ENCODE data around the gene CRTAC1.

CRTAC1 gene

DNA sequence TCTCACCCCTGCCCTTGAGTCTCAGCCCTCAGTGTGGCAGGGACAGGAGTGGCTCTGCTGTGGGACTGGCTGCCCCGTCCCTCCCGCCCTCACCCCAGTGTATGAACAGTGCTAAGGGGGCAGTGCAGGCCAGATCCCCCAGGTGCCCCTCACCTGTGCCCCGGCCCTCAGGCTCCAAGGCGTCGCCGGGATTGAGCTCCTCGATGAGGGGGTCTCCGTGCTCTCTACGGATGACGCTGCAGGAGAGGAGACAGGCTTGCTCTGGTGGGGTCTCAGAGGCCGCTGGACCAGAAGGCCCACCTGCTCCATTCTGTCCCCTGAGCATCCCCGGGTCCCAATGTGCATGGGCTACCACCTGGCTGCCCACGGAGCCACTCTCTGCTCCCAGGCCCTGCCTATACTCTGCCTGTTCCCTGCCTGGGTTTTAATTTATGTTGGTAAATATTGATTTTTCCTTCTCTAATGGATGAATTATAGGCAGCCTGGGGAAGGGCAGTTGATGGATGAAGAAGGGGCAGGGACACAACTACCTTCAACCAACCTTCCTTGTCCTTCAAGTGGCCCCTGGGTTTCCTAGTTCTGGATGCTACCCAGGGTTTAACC lies 133.6 kb downstream of the CRTAC1 start:
- DNase-seq (ENCODE audit: low spot score): no peak

DNA sequence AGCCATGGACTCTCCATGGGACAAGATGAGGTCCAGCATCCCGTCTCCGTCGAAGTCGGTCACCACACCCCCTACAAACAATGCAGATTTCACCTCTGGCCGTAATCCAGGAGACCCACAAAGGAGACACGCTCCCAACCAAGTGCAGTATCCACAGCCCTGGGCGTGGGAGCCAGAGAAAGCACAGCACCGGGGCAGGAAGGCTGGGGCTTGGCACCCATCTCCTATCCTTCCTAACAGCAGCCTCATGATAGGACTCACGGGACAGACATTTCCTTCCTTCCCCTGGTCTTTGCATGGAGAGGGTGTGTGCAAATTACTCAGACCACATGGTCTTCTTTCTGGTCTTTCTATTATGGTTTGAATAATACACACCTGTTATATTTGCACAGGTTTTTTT lies 134.5 kb downstream of the CRTAC1 start:
- no peak for DNase-seq (ENCODE audit: low spot score)

DNA sequence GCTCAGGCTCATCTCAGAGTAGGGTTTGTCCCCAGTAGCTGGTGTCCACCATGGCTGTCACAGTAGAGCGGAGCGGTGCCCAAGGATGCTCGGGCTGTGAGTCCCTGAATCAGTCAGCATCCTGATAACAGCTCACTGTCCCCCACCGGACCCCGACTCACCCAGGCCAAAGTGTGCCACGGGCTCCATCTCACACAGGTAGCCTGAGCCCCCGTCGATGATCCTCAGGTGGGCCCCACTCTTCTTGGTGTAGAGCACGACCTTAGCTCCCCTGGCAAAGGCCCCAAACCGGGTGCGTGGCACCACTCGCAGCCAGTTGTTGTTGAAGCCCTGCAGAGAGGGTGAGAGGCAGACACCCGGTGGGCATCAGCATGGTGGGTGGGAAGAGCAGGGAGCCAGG lies 135.3 kb downstream of the CRTAC1 start:
- DNase-seq (ENCODE audit: low spot score): no peak

DNA sequence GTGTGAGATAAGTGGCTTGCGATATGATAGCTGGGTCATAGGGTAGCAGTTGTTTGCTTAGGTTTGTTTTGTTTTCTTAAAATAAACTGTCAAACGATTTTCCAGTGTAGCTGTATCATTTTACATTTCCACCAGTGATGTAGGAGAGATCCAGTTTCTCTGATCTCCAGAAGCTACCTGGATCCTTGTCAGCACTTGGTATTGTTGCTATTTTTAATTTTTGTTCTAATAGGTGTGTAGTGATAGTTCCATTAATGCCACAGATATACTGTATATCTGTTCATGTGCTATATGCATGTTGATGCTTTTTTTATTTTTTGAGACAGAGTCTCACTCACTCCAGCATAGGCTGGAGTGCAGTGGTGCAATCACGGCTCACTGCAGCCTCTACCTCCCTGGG lies 136.3 kb downstream of the CRTAC1 start:
- DNase-seq (ENCODE audit: low spot score): no peak

GRCh38 chr10:97892939-97893338 lies 137.5 kb downstream of the CRTAC1 start:
- DNase-seq (ENCODE audit: low spot score): no peak

GRCh38 chr10:97892506-97892905 lies 137.9 kb downstream of the CRTAC1 start:
- DNase-seq (ENCODE audit: low spot score): no peak

- no peak for DNase-seq (ENCODE audit: low spot score)
Measured at GRCh38 chr10:97891497-97892167, 138.8 kb downstream of the CRTAC1 start.

DNA sequence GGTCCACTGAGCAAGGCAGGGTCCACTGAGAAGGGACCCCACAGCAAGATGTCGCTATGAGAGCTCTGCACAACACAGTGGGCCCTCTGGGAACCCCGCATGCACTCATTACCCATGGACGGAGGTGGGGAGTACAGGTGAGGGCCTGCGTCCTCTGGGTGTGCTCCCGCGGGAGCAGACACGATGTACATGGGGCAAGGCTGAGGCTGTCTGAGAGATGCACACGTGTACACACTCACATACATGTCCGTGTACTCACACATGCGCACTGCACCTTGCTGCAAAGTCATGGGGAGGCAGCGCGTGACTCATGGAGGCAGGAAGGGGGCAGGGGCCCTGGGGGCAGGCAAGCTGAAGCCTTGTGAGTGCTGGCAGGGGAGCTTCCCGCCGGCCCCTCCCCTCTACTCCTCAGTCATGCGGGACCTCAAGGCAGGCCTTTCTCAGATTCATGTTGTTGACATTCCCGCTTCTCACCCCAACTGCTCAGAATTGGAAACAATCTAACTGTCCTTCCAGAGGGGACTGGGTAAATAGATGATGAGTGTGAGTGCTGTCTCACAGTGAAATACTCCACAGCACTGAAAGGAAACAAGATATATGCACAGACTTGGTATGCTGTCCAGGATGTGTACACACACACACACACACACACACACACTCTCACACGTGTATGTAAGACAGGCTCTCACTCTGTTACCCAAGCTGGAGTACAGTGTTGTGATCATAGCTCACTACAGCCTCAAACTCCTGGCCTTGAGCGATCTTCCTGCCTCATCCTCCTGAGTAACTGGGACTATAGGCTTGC lies 140.8 kb downstream of the CRTAC1 start:
- no peak for DNase-seq (ENCODE audit: low spot score)

DNA sequence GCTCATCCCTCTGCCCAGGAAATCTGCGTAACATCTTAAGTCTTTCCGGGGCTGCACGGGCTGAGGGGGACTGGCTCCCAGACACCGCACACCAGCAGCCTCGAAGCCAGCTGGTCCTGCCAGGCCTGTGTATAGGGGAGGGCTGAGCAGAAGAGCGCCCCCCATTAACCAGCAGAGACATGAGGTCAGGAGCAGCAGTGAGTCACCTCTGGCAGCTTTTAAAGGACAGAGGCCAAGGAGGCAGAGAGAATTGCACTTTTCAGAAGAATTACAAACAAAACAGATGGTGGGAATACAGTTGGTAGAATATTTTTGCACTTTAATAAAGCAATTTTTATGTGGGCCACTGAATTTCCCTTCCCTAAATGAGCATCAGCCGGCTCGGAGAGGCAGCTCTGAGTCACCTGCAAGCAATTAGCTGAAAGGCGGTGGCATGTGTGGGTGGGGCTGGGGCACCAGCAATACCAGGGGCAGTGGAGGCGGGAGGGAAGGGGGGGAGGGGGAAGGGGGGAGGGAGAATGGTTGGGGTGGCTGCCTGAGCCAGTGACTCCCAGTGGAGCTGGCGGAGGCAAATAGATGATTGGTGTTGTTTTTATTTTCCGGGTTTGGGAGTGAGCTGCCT lies 141.7 kb downstream of the CRTAC1 start:
- DNase-seq (ENCODE audit: low spot score): no peak

GRCh38 chr10:97888134-97888533 lies 142.3 kb downstream of the CRTAC1 start:
- no peak for DNase-seq (ENCODE audit: low spot score)

DNA sequence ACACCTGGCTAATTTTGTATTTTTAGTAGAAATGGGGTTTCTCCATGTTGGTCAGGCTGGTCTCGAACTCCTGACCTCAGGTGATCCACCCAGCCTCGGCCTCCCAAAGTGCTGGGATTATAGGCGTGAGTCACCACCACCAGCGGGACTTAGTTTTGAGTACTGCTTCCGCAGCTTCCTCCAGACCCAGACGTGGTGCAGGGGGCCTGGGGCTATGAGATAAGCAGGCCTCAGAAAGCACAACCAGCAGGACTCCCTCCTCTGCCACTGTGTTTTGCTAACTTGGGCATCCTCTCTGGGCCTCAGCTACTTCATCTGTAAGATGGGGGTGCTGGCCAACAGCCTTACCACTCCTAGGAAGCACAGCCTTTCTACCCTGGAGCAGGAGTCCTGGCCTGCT lies 143.0 kb downstream of the CRTAC1 start:
- DNase-seq (ENCODE audit: low spot score): no peak

- DNase-seq (ENCODE audit: low spot score): no peak
Measured at GRCh38 chr10:97886286-97886685, 144.1 kb downstream of the CRTAC1 start.

- no peak for DNase-seq (ENCODE audit: low spot score)
Measured at GRCh38 chr10:97883092-97883485, 147.3 kb downstream of the CRTAC1 start.

DNA sequence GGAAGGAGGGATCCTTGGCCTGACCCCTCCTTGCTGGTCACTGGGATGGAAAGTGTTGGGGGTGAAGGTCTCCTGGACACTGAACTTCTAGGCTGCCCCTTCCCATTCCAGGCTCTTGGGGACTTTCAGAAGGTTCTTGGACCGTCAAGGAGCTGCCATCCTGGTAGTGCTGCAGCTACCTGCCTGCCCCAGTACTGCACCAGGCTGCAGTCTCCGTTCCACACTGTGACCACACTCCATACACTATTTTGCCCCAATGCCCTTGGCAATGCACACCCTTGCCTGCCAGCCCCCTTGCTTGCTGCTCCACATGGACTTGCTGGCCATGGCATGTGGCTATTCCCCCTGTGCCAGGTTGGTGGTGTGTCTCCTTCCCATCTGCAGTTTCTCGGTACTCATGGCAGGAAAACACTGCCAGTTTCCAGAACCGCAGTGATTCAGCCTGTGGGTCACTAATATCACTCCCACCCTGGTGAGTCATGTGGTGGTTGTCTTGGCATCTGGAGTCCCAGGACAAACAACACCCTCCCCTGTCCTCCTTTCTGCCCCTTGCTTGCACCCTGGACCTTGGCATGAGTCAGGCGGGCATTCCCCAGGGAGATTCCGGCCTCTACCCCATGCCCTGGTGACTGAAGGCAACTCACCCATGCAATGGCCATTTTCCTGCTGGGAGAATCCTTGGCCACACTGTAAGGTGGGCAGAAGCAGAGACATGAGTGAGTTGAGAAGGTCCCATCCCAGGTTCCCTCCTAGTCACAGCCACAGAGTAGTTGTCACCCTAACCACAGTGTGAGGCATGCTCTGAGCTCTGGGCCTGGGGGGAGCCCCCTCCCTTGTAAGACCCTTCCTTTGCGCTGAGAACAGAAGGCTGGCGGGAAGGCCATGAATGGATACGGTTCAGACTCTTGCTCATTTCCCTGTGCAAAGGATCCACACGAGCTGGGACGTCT lies 148.0 kb downstream of the CRTAC1 start:
- no peak for DNase-seq (ENCODE audit: low spot score)

- DNase-seq (ENCODE audit: low spot score): no peak
Measured at GRCh38 chr10:97880109-97880508, 150.3 kb downstream of the CRTAC1 start.

GRCh38 chr10:97879241-97879640 lies 151.2 kb downstream of the CRTAC1 start:
- DNase-seq (ENCODE audit: low spot score): no peak

GRCh38 chr10:97876402-97876801 lies 154.0 kb downstream of the CRTAC1 start:
- DNase-seq (ENCODE audit: low spot score): no peak

GRCh38 chr10:97875391-97875790 lies 155.0 kb downstream of the CRTAC1 start:
- no peak for DNase-seq (ENCODE audit: low spot score)

GRCh38 chr10:97874332-97874731 lies 156.1 kb downstream of the CRTAC1 start:
- DNase-seq (ENCODE audit: low spot score): no peak

- DNase-seq (ENCODE audit: low spot score): no peak
Measured at GRCh38 chr10:97873569-97873968, 156.9 kb downstream of the CRTAC1 start.

GRCh38 chr10:97870990-97871389 lies 159.4 kb downstream of the CRTAC1 start:
- no peak for DNase-seq (ENCODE audit: low spot score)

Data from globus pallidus (tissue), 1 donor.